GM18520 (cell line): ENCODE measurements around the gene NTM.

Source experiments
- ATAC-seq: cut with Tn5 transposase; IDR thresholded peaks from one replicate; pipeline ENCODE4 v1.9.1; 2021; ENCODE audit not compliant: unreplicated experiment

Gene NTM

GRCh38 chr11:131934006-131934405 lies 563.6 kb downstream of the NTM start:
- no peak for ATAC-seq

- ATAC-seq, result no peak
These were observed 567.9 kb downstream of the NTM start for GRCh38 chr11:131938351-131938751.

GRCh38 chr11:131940126-131940525 lies 569.7 kb downstream of the NTM start:
- ATAC-seq, result no peak

- ATAC-seq, result no peak
These were observed 572.5 kb downstream of the NTM start for GRCh38 chr11:131942878-131943277.

GRCh38 chr11:131943295-131943694 lies 572.9 kb downstream of the NTM start:
- ATAC-seq, result no peak

GRCh38 chr11:131944736-131945135 lies 574.3 kb downstream of the NTM start:
- no peak for ATAC-seq

GRCh38 chr11:131945706-131946105 lies 575.3 kb downstream of the NTM start:
- no peak for ATAC-seq

GRCh38 chr11:131947511-131947910 lies 577.1 kb downstream of the NTM start:
- no peak for ATAC-seq

- no peak for ATAC-seq
These were observed 580.7 kb downstream of the NTM start for GRCh38 chr11:131951121-131951520.

GRCh38 chr11:131954146-131954545 lies 583.7 kb downstream of the NTM start:
- no peak for ATAC-seq

- no peak for ATAC-seq
These were observed 585.5 kb downstream of the NTM start for GRCh38 chr11:131955904-131956303.

- ATAC-seq, result no peak
These were observed 586.8 kb downstream of the NTM start for GRCh38 chr11:131957201-131957600.

- ATAC-seq, result no peak
These were observed 587.5 kb downstream of the NTM start for GRCh38 chr11:131957875-131958274.

GRCh38 chr11:131962818-131963217 lies 592.4 kb downstream of the NTM start:
- ATAC-seq, result no peak

GRCh38 chr11:131964698-131965483 lies 594.5 kb downstream of the NTM start:
- ATAC-seq, result no peak

GRCh38 chr11:131965504-131965903 lies 595.1 kb downstream of the NTM start:
- no peak for ATAC-seq

- no peak for ATAC-seq
These were observed 596.3 kb downstream of the NTM start for GRCh38 chr11:131966667-131967066.

- no peak for ATAC-seq
These were observed 598.8 kb downstream of the NTM start for GRCh38 chr11:131969261-131969660.

- ATAC-seq, result no peak
These were observed 602.6 kb downstream of the NTM start for GRCh38 chr11:131973061-131973460.

GRCh38 chr11:131975619-131976018 lies 605.2 kb downstream of the NTM start:
- ATAC-seq, result no peak

- ATAC-seq, result no peak
These were observed 605.6 kb downstream of the NTM start for GRCh38 chr11:131976021-131976420.

- ATAC-seq, result no peak
These were observed 606.8 kb downstream of the NTM start for GRCh38 chr11:131977231-131977630.

- no peak for ATAC-seq
These were observed 607.4 kb downstream of the NTM start for GRCh38 chr11:131977854-131978253.
